Cerebellar cortex (tissue), 1 donor: ENCODE results near the gene FTCDNL1.

Source experiments
- DNase-seq: peaks from one replicate; pipeline ENCODE4 v3.0.0-alpha.2; 2015; ENCODE audit warnings: low spot score

Gene FTCDNL1

DNA sequence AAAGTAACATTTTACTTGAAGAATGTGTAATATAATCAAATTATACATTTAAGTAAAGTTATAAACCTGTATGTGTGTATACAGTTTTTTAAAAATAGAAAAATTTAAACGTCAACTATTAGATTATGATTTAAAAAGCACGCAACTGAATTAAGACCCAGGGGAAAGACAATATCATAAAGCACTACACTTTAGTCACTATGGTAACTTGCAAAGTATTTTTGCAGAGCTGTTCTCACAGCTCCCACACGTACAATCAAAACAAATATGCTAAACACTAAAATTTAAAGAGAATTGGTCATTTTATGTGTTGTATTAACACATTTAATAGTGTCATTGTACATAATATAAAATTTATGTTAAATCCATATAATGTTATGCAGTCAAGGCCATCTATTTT is 59.7 kb downstream of the FTCDNL1 start:
- no peak for DNase-seq

DNA sequence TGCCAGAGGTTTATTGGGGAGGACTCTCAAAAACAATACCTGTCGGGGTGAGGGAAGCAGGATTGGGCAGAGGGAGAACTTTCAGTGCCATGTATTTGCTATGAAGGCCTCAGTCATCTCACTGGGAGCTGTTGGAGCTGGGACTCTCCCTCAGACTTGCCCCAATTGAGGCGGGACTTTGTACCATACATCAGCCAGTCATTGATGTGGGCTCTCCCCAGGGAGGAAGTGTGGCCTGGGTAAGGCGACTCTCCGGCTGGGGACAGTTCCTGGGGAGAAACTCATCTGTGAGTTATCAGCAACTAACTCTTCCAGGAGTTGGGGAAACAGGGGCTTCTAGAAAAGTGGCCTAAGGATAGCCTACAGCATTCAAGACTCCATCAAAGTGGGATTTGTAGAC is 66.5 kb downstream of the FTCDNL1 start:
- no peak for DNase-seq

DNA sequence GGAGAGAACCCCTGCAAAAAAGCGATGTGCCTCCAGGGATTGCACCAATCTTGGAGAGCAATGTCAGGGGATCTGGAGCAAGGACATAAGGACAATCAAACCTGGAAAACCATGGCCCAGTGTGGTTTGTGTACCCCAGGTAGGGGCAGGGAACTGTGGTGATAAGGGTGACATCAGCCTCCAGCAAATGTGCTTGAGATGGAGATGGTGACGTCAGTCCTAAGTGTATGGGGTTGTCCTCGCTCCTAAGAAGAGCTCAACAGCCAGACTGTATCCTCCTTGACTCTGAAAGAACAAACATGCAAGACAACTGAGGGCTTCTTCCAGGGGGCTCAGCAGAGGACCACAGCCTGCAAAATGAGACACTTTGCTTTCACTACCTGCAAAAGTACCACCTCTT is 71.4 kb downstream of the FTCDNL1 start:
- DNase-seq = no peak

DNA sequence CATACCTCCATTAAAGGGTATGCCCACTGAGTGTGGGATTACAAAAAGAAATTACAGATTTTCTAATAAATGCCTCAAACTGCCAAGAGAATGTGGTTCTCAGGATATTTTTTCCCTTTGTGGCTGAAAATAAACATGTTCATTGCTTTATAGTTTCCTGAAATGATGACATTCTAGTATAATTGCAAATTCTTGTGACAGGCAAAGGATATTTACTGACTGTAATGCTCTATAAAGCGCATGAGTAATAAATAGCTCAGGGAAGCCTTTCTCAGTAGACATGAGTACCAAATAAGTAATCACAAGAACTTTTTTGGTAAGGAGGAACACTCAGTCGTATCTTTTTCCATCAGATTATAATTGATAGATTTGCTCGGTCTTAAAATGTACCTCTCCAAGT is 72.3 kb downstream of the FTCDNL1 start:
- no peak for DNase-seq

DNA sequence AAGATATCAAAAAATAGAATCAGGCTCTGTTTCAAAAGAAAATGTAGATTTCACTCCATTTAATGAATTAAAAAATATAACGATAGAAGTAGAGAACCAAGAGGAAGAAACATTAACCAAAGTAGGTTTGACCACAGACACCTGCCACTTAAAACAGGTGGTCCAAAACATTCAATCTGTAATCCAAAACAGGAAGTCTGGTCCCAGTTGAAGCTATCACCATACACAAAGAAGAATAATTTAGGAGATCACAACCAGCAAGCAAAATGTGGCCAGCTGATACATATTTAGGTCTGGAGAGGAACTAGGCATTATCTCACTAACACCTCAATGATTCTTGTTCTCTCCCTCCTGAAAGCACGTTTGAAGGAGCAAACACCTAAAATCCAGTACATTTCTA is 73.1 kb downstream of the FTCDNL1 start:
- no peak for DNase-seq

DNA sequence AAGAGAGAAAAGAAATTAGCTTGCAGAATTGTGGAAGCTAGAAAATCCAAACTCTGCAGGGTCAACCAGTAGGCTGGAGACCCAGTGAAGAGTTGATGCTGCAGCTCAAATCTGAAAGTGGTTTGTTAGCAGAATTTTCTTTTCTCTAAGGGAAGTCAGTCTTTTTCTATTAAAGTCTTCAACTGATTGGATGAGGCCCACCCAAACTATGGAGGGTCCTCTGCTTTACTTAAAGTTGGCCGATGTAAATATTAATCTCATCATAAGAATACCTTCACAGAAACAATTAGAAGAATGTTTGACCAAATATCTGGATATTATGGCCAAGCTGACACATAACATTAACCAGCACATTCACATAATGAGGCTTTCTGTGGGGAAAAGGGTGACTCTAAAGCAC is 73.7 kb downstream of the FTCDNL1 start:
- DNase-seq = no peak

DNA sequence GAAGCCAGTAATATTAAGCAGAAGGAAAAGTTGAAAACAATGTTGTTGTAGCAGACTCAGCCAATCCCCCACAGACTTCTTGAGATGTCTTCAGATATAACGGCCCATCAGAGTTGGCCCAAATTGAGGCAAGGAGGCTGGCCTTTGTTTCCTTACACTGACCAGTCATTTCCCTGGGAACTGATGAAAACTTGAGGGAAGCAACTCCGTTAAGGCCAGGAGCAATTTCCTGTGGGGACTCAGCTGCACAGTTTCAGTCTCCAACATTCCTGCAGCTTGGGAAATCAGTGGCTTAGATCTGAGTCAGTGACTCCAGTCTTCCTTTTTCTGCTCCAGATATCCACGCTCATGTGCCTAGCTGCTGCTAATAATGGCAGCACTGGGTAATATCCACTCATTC is 75.7 kb downstream of the FTCDNL1 start:
- DNase-seq = no peak

DNA sequence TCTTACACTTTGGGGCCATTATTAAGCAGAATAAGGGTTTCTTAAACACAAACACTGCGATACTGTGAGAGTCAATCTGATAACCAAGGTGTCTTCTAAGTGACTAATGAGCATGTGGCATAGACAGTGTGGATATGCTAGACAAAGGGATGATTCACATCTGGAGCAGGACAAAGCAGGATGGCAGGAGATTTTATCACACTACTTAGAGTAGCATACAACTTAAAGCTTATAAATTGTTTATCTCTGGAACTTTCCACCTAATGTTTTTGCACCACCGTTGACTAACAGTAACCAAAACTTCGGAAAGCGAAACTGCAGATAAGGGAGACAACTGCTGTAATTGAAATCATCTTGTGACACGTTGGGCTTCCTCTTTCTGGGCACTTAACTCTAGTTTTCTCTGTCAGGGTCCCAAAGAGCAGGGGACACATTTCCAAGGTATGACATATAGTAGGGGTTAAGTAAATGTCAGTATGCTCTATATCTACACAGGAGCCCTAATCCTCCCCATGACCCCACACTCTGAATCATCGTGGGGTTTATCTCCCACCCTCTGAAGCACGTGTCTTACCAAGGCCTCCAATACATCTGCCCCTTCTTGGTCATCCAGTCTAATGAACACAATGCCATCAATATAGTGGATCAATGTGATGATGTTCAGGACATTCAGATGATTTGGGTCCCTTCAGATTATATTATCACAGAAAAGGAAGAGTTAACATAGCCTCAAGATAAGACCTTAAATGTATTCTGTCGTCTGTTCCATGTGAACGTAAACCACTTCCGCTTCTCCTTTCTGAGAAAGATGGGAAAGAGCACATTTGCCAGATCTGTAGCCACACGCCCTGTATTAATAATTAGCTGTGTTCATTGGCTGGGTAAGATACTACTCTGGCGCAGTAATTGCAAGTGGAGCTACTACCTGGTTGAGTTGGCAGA is 78.7 kb downstream of the FTCDNL1 start:
- DNase-seq = no peak

DNA sequence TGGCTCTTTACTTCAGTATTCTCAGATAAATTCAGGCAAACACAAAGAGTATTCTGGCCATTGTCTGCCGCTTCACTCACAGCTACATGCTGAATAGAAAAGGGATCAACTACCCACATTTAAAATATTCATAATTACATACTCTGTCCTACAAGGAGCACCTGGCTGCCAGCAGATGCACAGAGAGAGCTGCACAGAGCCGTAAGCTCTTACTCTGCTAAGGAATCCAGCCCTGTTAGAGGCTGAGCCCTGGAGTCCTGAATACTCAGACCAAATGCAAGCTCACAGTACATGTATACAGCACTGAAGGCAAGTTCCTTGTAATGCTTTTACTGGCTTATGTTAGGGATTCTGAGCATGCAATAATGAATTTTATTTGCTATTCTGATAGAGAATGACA is 80.3 kb downstream of the FTCDNL1 start:
- no peak for DNase-seq

DNA sequence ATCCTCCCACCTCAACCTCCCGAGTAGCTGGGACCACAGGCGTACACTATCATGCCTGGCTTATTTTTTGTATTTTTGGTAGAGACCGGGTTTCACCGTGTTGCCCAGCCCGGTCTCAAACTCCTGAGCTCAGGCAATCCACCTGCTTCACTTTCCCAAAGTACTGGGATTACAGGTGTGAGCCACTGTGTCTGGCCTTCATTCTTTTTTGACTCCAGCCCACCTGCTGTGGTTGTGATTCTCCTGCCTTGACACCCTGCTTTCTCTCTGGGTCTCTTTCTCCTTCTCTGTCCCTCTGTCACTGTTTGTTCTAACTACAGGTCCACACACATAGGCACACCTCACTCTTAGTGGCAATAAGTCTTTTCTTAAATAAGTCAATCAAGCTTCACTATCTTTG is 85.3 kb downstream of the FTCDNL1 start:
- DNase-seq = no peak

DNA sequence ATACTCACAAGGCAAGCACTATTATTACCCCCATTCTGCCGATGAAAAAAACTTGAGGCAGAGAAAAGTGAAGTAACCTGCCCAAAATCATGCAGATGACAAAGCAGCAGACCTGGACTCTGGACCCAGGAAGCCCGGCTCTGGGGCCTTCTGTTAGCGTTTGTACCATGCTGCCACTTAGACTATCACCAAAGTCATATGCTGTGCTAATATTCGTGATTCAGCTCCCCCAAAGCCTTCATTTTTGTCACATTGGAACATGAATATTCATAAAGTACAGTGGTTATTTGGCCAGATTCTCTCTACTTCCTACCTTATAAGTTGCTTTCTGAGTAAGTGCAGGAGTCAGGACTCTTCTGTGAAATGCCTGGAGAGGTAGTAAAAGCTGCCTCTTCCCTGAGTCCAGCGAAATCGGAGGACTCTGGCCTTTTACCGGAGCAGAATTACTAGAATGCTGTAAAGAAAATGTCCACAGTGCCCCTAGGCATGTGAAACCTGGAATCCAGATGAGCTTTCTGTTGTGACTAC is 86.7 kb downstream of the FTCDNL1 start:
- DNase-seq = no peak

DNA sequence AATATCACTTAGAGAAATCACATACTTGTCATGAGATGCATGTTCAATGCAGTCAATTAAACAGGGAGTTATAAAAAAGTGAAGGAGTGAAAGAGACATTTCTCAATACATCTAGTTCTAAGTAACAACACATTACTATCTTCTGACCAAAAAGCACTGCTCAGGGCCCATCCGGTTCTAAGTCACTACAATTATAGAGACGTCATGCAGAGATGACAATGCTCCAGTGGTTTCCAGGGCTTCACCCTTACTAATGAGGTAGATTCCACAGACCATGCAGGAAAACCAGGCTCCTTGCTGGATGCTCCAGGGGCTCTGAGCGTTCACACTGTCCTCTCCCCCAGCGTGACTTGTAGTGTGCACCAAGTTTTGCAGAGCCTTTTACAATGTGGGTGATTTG is 88.0 kb downstream of the FTCDNL1 start:
- no peak for DNase-seq

DNA sequence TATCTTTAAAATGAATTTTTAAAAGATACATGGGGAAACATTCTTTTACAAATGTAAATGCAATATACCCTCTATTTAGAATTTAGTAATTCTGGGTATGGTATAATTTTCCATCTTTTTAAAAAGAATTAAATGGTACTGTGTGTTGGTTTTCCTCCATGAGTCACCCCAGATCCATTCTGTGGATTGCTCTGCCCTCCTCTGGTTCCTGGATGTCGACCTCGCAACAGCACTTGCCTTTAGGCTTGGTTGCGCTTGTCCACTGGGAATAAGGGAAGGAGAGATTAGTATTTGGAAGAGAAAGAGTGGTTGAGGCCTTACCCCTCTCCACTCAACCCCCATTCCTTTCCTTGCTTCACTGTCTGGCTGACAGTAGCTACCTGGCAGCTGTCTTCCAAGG is 90.4 kb downstream of the FTCDNL1 start:
- no peak for DNase-seq

DNA sequence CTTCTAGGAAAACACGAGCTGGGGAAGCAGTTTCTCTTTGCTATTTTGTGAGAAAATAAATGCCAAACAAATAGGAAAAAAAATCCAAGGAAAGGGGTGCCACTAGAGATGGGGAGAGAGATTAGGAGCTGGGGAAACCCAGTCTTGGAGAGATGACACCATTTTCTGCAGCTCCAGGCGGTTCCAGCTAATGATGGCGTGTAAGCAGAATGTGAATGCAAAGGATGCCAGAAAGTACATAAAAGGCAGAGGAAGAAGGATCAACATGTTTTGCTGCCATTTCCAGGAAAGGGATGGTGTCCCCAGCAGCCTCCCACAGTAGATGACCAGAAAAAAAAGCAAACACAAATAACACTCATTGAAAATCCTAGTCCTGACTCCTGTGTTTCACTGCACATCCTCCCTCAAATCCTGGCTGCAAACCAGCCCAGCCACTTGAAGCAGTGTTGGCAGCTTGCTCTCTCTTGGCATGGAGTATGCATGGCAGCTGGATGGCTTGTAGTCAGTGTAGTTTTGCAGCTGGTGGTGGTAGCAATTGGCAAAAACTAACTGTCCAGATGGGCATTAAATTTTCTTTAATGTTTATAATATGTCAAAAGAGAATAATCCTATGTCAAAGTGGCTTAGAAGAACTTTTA is 93.6 kb downstream of the FTCDNL1 start:
- peak; percentile 13 for DNase-seq

DNA sequence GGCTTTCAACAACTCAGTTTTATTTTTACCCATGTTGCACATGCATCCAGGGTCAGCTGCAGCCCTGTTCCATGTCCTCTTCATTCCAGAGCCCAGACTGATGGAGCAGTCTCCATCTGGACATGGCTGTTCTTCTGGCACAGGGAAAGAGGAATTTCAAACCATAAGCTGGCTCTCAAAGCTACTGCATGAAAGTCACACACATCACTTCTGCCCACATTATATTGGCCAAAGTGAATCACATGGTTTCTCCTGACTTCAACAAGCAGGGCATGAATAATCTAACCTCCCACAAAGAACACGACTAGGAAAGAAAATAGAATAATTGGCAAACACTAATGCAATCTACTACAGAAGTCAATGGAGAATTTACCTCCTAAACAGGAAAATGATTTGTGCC is 94.2 kb downstream of the FTCDNL1 start:
- DNase-seq = no peak

DNA sequence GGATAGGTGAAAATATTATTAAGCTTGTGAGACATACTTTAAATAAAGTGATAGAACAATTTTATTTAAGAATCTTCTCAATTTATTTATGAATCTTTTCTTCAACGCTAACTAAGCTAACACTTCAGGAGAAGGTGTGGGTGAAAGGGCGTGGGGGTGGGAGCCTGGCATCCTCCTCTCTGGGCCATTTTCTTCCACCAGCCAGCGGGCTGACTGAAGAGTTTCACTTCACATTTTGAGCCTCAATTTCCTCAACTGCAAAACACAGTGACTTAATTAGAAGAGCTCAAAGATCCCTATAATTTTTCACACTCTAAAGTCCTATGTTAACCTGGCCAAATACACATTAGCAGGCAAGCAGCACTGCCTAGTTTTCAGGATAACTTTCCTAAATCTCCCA is 94.8 kb downstream of the FTCDNL1 start:
- DNase-seq = no peak

DNA sequence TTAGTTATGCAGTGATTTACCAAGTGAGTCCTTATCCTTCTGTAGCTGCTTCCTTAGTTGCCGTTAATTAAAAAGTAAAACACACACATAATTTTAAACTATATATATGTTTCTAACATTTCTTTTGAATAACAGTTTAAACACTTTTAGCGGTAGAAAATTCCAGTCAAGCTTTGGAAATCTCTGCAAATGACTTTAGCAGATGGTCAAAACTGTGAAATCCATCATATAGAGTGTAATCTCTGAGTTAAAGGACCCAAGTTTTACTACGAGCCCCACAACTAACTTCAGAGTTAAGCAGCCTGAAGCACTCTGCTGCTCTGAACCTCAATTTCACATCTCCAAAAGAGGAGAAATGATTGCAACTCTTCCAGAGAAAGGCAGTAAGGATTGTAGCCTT is 96.2 kb downstream of the FTCDNL1 start:
- DNase-seq = no peak

DNA sequence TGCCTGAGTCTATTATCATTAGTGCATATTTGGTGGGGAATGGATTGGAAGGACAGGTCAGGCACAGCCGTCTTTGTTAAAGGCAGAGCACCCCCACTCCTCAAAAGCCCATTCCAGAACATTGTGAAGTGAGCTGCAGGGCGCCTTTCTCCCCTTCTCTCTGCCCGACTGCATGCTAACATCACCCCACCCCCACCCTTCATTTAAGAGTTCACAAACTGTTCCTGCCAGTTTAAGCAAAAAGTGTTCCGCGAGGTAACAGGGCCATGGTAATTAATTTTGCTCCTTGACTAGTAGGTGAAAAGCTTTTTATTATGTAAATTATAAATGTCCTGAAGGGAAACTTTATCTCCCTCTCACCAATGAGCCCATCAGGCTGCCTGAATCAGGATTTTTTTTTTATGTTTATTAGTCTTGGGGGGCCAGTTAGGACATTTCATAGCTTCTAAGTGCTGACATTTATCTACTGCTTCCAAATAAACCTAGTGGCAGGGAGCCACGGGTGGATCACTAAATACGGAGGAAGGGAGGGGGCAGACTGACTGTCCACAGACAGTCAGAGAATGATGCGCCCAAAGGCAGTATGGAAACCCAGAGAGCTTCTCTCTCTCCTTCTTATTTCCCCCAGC is 99.4 kb downstream of the FTCDNL1 start:
- no peak for DNase-seq

DNA sequence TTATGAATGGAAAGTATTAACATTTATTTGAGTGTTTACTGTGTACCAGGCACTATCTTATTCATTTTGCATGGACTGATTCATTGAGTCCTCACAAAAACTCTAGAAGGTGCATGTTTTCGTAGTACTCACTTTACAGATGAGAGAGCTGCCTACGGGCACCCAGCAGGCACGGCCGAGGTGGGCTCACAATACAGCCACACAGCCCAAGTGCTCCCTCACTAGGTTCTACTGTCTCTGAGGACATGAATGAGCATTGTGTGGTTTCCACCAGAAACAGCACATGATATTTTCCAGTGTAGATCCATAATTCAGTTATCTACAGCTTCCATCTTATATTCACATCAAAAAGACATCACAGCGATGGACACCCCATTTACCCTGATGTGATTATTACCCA is 101.4 kb downstream of the FTCDNL1 start:
- no peak for DNase-seq

DNA sequence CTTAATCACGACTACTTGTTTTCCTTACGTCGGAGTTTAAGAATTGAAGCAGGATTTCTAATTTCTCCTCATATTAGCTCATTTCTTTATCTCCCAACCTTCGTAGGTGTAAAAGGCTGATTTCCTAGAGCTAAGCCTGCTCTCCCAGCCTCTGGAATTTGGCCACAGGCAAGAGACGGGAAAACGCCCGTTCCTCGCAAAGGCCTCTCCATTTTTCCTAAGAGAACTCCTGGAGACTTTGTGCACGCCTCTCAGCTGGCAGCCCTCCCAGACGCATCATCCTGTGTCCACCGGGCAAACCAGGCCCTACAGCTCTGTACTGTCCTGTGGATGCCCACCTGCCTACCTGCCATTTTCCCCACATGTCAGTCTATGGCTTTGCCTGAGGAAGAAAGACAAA is 106.3 kb downstream of the FTCDNL1 start:
- no peak for DNase-seq

DNA sequence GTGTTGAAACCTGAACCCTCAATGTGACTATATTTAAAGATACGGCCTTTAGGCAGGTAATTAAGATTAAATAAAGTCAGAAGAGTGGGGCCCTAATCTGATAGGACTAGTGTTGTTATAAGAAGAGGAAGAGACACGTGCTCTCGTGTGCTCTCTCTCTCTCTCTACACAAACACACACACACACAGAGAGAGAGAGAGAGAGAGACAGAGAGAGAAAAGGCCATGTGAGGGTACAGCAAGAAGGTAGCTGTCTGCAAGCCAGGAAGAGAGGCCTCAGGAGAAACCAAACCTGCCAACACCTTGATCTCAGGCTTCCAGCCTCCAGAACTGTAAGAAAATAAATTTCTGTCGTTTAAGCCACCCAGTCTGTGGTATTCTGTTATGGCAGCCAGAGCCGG is 106.7 kb downstream of the FTCDNL1 start:
- DNase-seq = no peak

DNA sequence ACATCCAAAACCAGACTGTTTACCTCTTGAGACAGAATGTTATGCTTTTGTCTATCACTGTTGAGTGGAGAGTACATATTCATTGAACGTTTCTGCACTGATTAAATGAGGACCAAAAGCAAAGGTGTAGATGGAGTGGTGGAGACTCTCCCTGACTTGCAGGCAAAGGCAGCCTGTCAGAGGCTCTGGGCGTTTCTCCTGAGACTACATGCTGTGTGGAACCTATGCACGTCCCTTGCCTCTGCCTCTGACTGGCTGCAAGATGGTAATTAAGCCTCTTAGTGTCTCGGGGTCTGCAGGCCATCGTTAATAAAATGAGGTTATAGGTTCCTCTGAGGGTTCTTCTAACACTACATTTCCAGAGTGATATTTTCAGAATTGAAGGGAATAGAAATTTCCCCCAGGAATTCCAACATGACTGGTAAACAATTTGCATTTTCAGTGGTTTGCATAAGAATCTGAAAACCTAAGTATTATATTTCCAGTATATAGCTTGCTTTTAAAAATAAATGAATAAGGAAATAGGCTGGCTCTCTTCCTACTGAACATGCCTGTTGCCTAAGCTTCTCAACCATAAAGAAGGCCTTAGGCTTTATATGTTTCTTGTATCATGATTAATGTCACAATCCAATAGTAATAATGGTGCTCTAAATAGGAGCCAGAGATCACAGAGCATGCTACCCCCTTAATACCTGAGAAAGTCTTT is 107.4 kb downstream of the FTCDNL1 start:
- DNase-seq = no peak
